H1 (cell line): Measurements from ENCODE around the gene GNAI1. TPM values are rescaled to one million over a fixed set of nuclear protein-coding genes. Genes with fewer than 3 reads are reported as not detected.

Source experiments
- CTCF ChIA-PET: fragments of 300-600 bp; sonication (Branson Sonifier 250); formaldehyde crosslinking; loops from one replicate; lab custom pipeline; 2021; ENCODE audit not compliant: partially characterized antibody; lab: Charles Lee
- POLR2A ChIA-PET: fragments of 300-600 bp; sonication (Branson Sonifier 250); formaldehyde crosslinking; loops from one replicate; lab custom pipeline; 2021; ENCODE audit warnings: inconsistent platforms; ENCODE audit not compliant: partially characterized antibody; lab: Charles Lee
- DNase-seq, 2 experiments: peaks; one replicate each; pipeline versions ENCODE4 v3.0.0 to v3.0.0-alpha.2; 2010 to 2022; ENCODE audit warnings: low spot score in 2 of 2, low read depth in 1 of 2, mixed read lengths in 1 of 2
- FAIRE-seq: peaks from 2 replicates; lab custom pipeline; 2011; peaks lifted over from hg19 to GRCh38; lab: Jason Lieb, UNC
- H2AFZ ChIP-seq: 2 replicates; pipeline ENCODE4 v1.8.1; 2012; ENCODE audit warnings: low read length, inconsistent platforms
- H2AK5ac ChIP-seq: 2 replicates; pipeline ENCODE4 v1.6.1; 2013; ENCODE audit warnings: low read depth, low read length
- H2BK120ac ChIP-seq: replicated peaks from 2 replicates; pipeline ENCODE3; 2013; ENCODE audit warnings: low read depth, low read length, inconsistent platforms
- H2BK12ac ChIP-seq: 2 replicates; pipeline ENCODE4 v1.6.1; 2013; ENCODE audit warnings: low read depth, low read length
- H2BK15ac ChIP-seq: 2 replicates; pipeline ENCODE4 v1.6.1; 2013; ENCODE audit warnings: low read length
- H2BK20ac ChIP-seq: 2 replicates; pipeline ENCODE4 v1.6.1; 2013; ENCODE audit warnings: low read length
- H2BK5ac ChIP-seq: 2 replicates; pipeline ENCODE4 v1.6.1; 2013; ENCODE audit warnings: low read depth, low read length
- H3K14ac ChIP-seq: 2 replicates; pipeline ENCODE4 v1.6.1; 2013; ENCODE audit warnings: inconsistent platforms; ENCODE audit not compliant: insufficient read length
- H3K18ac ChIP-seq: 2 replicates; pipeline ENCODE4 v1.6.1; 2013; ENCODE audit warnings: low read length; ENCODE audit errors: extremely low read depth
- H3K23ac ChIP-seq: 2 replicates; pipeline ENCODE4 v1.6.1; 2013; ENCODE audit warnings: inconsistent platforms; ENCODE audit not compliant: insufficient read length
- H3K23me2 ChIP-seq: 2 replicates; pipeline ENCODE4 v1.6.1; 2013; ENCODE audit warnings: low read depth, low read length
- H3K27ac ChIP-seq: 2 replicates; pipeline ENCODE4 v1.6.1; 2011; ENCODE audit warnings: low read depth, low read length, inconsistent platforms
- H3K27me3 ChIP-seq, 4 experiments: replicated peaks in 1 of 4; 1 replicate in 1 of 4; 2 replicates in 3 of 4; pipeline versions ENCODE4 v1.6.1 to v1.8.1; 2011 to 2013; ENCODE audit warnings: low read length in 3 of 4, mild to moderate bottlenecking in 3 of 4, inconsistent platforms in 2 of 4, mixed read lengths in 2 of 4, moderate library complexity in 1 of 4; ENCODE audit not compliant: control insufficient read depth in 3 of 4, insufficient read depth in 3 of 4; ENCODE audit errors: extremely low read depth in 1 of 4
- H3K36me3 ChIP-seq, 4 experiments: 2 replicates each; pipeline versions ENCODE4 v1.6.1 to v1.8.1; 2011 to 2013; ENCODE audit warnings: mild to moderate bottlenecking in 4 of 4, low read length in 3 of 4, moderate library complexity in 2 of 4, control low read depth in 1 of 4, inconsistent platforms in 1 of 4; ENCODE audit not compliant: insufficient read depth in 4 of 4, control insufficient read depth in 2 of 4
- H3K4ac ChIP-seq: replicated peaks from 2 replicates; pipeline ENCODE3; 2013; ENCODE audit warnings: low read length, low read depth, mixed read lengths, inconsistent platforms; ENCODE audit not compliant: insufficient read length
- H3K4me1 ChIP-seq, 4 experiments: replicated peaks in 1 of 4; 1 replicate in 1 of 4; 2 replicates in 3 of 4; pipeline versions ENCODE4 v1.6.1 to v1.8.1; 2011 to 2013; ENCODE audit warnings: low read length in 3 of 4, inconsistent platforms in 2 of 4, mixed read lengths in 1 of 4; ENCODE audit not compliant: insufficient read depth in 4 of 4, control insufficient read depth in 3 of 4
- H3K4me2 ChIP-seq, 2 experiments: 2 replicates each; pipeline versions ENCODE4 v1.6.1 to v1.8.1; 2011 to 2013; ENCODE audit warnings: low read depth in 2 of 2, low read length in 2 of 2, control low read depth in 1 of 2, inconsistent platforms in 1 of 2, mild to moderate bottlenecking in 1 of 2; ENCODE audit not compliant: insufficient read depth in 1 of 2
- H3K4me3 ChIP-seq, 4 experiments: fragments of 200-600, 300-600 bp in 1 of 4; sonication (generic), shearing (Covaris generic), sonication (Bioruptor Twin) in 1 of 4; 2 replicates each; pipeline versions ENCODE4 v1.5.1 to v1.8.1; 2011 to 2016; ENCODE audit warnings: low read length in 4 of 4, low read depth in 3 of 4, control low read depth in 2 of 4, inconsistent platforms in 2 of 4, mild to moderate bottlenecking in 2 of 4, mixed read lengths in 1 of 4, moderate library complexity in 1 of 4; ENCODE audit not compliant: insufficient read depth in 2 of 4; ENCODE audit errors: extremely low read depth in 1 of 4
- H3K56ac ChIP-seq: replicated peaks from 2 replicates; pipeline ENCODE3; 2013; ENCODE audit warnings: low read depth, mild to moderate bottlenecking, mixed read lengths, low read length, inconsistent platforms; ENCODE audit not compliant: insufficient read length
- H3K79me1 ChIP-seq: 2 replicates; pipeline ENCODE4 v1.6.1; 2013; ENCODE audit warnings: low read depth, low read length, control low read depth
- H3K79me2 ChIP-seq, 2 experiments: 2 replicates each; pipeline versions ENCODE4 v1.6.1 to v1.8.1; 2012 to 2013; ENCODE audit warnings: low read length in 2 of 2, mild to moderate bottlenecking in 2 of 2, inconsistent platforms in 1 of 2; ENCODE audit not compliant: insufficient read depth in 2 of 2, control insufficient read depth in 1 of 2
- H3K9ac ChIP-seq, 4 experiments: replicated peaks in 1 of 4; 1 replicate in 1 of 4; 2 replicates in 3 of 4; pipeline versions ENCODE4 v1.6.1 to v1.8.1; 2011 to 2013; ENCODE audit warnings: low read depth in 3 of 4, low read length in 3 of 4, control low read depth in 2 of 4, mild to moderate bottlenecking in 2 of 4, moderate library complexity in 2 of 4, inconsistent platforms in 1 of 4; ENCODE audit errors: extremely low read depth in 1 of 4
- H3K9me3 ChIP-seq, 2 experiments: 2 replicates each; pipeline versions ENCODE4 v1.6.1 to v1.8.1; 2012 to 2013; ENCODE audit warnings: mild to moderate bottlenecking in 2 of 2, moderate library complexity in 2 of 2, control low read depth in 1 of 2, inconsistent platforms in 1 of 2, low read depth in 1 of 2, low read length in 1 of 2, mixed read lengths in 1 of 2; ENCODE audit not compliant: insufficient read depth in 2 of 2
- H4K20me1 ChIP-seq, 2 experiments: replicated peaks in 1 of 2; 2 replicates each; pipeline versions ENCODE3 to v1.8.1; 2011 to 2013; ENCODE audit warnings: inconsistent platforms in 2 of 2, low read length in 2 of 2, mild to moderate bottlenecking in 1 of 2; ENCODE audit not compliant: insufficient read depth in 2 of 2, control insufficient read depth in 1 of 2
- H4K5ac ChIP-seq: 2 replicates; pipeline ENCODE4 v1.6.1; 2013; ENCODE audit warnings: low read length, low read depth, mixed read lengths, inconsistent platforms; ENCODE audit not compliant: insufficient read length
- H4K8ac ChIP-seq: 2 replicates; pipeline ENCODE4 v1.8.0; 2013; ENCODE audit warnings: mild to moderate bottlenecking, moderate library complexity, low read length, inconsistent platforms; ENCODE audit not compliant: insufficient read depth; ENCODE audit errors: extremely low read depth
- H4K91ac ChIP-seq: replicated peaks from 2 replicates; pipeline ENCODE3; 2013; ENCODE audit warnings: low read length, mixed read lengths, inconsistent platforms; ENCODE audit not compliant: insufficient read length
- ASH2L ChIP-seq: fragments of 200-600, 300-600 bp; sonication (generic); IDR thresholded peaks from one replicate; pipeline ENCODE4 v1.7.1; 2017; ENCODE audit warnings: low read length
- ATF2 ChIP-seq: IDR thresholded peaks from 2 replicates; pipeline ENCODE4 v1.6.1; 2012; ENCODE audit warnings: low read length, inconsistent platforms
- BACH1 ChIP-seq: IDR thresholded peaks from 2 replicates; pipeline ENCODE4 v1.6.1; 2012; ENCODE audit warnings: low read length, improper control_type of control experiment
- CBX8 ChIP-seq: fragments of 300-800, 300-1000 bp; sonication (generic); IDR thresholded peaks from 2 replicates; pipeline ENCODE4 v1.7.1; 2016; ENCODE audit warnings: low read depth, low read length, borderline replicate concordance
- CEBPB ChIP-seq: IDR thresholded peaks from 2 replicates; pipeline ENCODE4 v1.6.1; 2012; ENCODE audit warnings: low read depth, low read length
- HDAC2 ChIP-seq, 2 experiments: fragments of 300-600 bp in 1 of 2; sonication (generic) in 1 of 2; IDR thresholded peaks; 2 replicates each; pipeline ENCODE4 v1.6.1; 2011 to 2012; ENCODE audit warnings: low read depth in 2 of 2, low read length in 2 of 2, mild to moderate bottlenecking in 2 of 2, moderate library complexity in 2 of 2, borderline replicate concordance in 1 of 2, inconsistent platforms in 1 of 2
- KDM1A ChIP-seq: fragments of 200-600, 300-600 bp; sonication (generic); IDR thresholded peaks from 2 replicates; pipeline ENCODE4 v1.7.1; 2016; ENCODE audit warnings: mild to moderate bottlenecking, low read length, borderline replicate concordance
- KDM4A ChIP-seq: IDR thresholded peaks from one replicate; pipeline ENCODE4 v1.7.1; 2012; ENCODE audit warnings: low read depth, mild to moderate bottlenecking, moderate library complexity, low read length, inconsistent platforms; ENCODE audit not compliant: severe bottlenecking
- NRF1 ChIP-seq: IDR thresholded peaks from 2 replicates; pipeline ENCODE4 v1.6.1; 2011; ENCODE audit warnings: mild to moderate bottlenecking, low read depth, low read length, improper control_type of control experiment
- POU5F1 ChIP-seq: IDR thresholded peaks from 2 replicates; pipeline ENCODE4 v1.6.1; 2011; ENCODE audit warnings: low read depth, mild to moderate bottlenecking, low read length, moderate library complexity
- SIN3A ChIP-seq, 2 experiments: IDR thresholded peaks in 1 of 2; conservative IDR thresholded peaks in 1 of 2; 2 replicates each; pipeline ENCODE4 v1.6.1; 2011 to 2012; ENCODE audit warnings: low read length in 2 of 2, improper control_type of control experiment in 1 of 2, low read depth in 1 of 2, mild to moderate bottlenecking in 1 of 2
- SP4 ChIP-seq: IDR thresholded peaks from 2 replicates; pipeline ENCODE4 v1.6.1; 2012; ENCODE audit warnings: low read length, inconsistent platforms
- TEAD4 ChIP-seq: IDR thresholded peaks from 2 replicates; pipeline ENCODE4 v1.6.1; 2012; ENCODE audit warnings: low read depth, low read length, inconsistent platforms, mixed read lengths
- YY1 ChIP-seq: IDR thresholded peaks from 2 replicates; pipeline ENCODE4 v1.6.1; 2011; ENCODE audit warnings: low read depth, mild to moderate bottlenecking, low read length
- WGBS, 2 experiments: shearing (Covaris generic) in 1 of 2; methylation state at CpG; one replicate each; pipeline versions ENCODE4 v1.1.6 to v1.1.7; 2013 to 2015; ENCODE audit warnings: low lambda C conversion rate in 2 of 2, mixed read lengths in 2 of 2, inconsistent platforms in 1 of 2, low coverage in 1 of 2, missing lambda C conversion rate in 1 of 2; ENCODE audit not compliant: insufficient replicate concordance in 2 of 2, insufficient coverage in 1 of 2, insufficient read length in 1 of 2; ENCODE audit errors: extremely low coverage in 1 of 2, missing lambda C conversion rate in 1 of 2; 5-methylcytosine and 5-hydroxymethylcytosine counted together
- polyA plus RNA-seq, 7 experiments: library from polyadenylated mRNA; depleted of rRNA in 3 of 7; stranded (reverse) in 5 of 7; unstranded in 2 of 7; fragments of >200 nt in 5 of 7; fragments of 200-250 nt in 2 of 7; gene quantifications; 1 replicate in 5 of 7; 2 replicates in 1 of 7; 4 replicates in 1 of 7; pipeline versions ENCODE4 v1.2.1 to v1.2.3, GENCODE V29; 2011 to 2013; ENCODE audit warnings: missing spikeins in 2 of 7, mixed read lengths in 2 of 7
- total RNA-seq: library from RNA; stranded (reverse); fragmentation: NEBNext Ultra II Directional; extraction: Animal tissue kit (Norgen Biotek cat#: 25700); gene quantifications from 2 replicates; pipeline ENCODE4 v1.2.1, GENCODE V29; 2021

Gene GNAI1
- total and polyA plus RNA-seq, 2 of the 8 experiments (the other 6 are each of a cell fraction or from before 2014, with no cell fraction given): 8.0 to 29.5 TPM

GRCh38 chr7:80253653-80254052, 119.0 kb downstream of the GNAI1 start:
- no peaks in the 10 kb centered on the region for H3K9me3 ChIP-seq
- H3K4ac ChIP-seq: no peak overlapping the region
- WGBS, 2 experiments: 86% methylated on average over 2 of the region's 2 CpGs; no CpG with 5 or more reads in 1 of the 2 experiments
- H4K20me1 ChIP-seq: no peaks in the 10 kb centered on the region
- no peak overlapping the region for H3K14ac ChIP-seq
- H3K4me3 ChIP-seq: no peak overlapping the region
- no peak overlapping the region for H2BK120ac ChIP-seq
- H3K79me1 ChIP-seq: no peaks in the 10 kb centered on the region
- H3K27me3 ChIP-seq: no peaks in the 10 kb centered on the region
- H3K9ac ChIP-seq: no peak overlapping the region
- no peak overlapping the region for H2BK5ac ChIP-seq
- no peak overlapping the region for H3K23ac ChIP-seq
- H4K5ac ChIP-seq: no peak overlapping the region
- H3K4me2 ChIP-seq: no peak overlapping the region
- no peak overlapping the region for H4K91ac ChIP-seq
- no peak overlapping the region for H3K27ac ChIP-seq
- H4K8ac ChIP-seq: no peak overlapping the region
- H2BK15ac ChIP-seq: no peak overlapping the region
- no peak overlapping the region for H3K18ac ChIP-seq
- H3K79me2 ChIP-seq: no peaks in the 10 kb centered on the region
- no peak for FAIRE-seq
- no peak overlapping the region for H2BK20ac ChIP-seq
- H2AK5ac ChIP-seq: no peak overlapping the region
- no peaks in the 10 kb centered on the region for H3K23me2 ChIP-seq
- H3K36me3 ChIP-seq: no peaks in the 10 kb centered on the region
- no peak for DNase-seq
- no peak overlapping the region for H2BK12ac ChIP-seq
- H3K56ac ChIP-seq: no peak overlapping the region
- no peaks in the 10 kb centered on the region for H3K4me1 ChIP-seq
- H2AFZ ChIP-seq: no peak overlapping the region
- POLR2A ChIA-PET: no interaction called here
- CTCF ChIA-PET: no interaction called here
- TF ChIP-seq ASH2L (no peak), NRF1 (no peak), CEBPB (no peak), POU5F1 (no peak), SIN3A (conservative IDR thresholded peaks at IDR 0.05 in 1 of 2, IDR thresholded peaks at IDR 0.05 in 1 of 2; ENCODE audit: low read depth in 1 of 2, low read length in 2 of 2) (no peak), YY1 (no peak), TEAD4 (no peak), KDM1A (no peak), SP4 (no peak), KDM4A (no peak), ATF2 (no peak), BACH1 (no peak), HDAC2 (IDR thresholded peaks at IDR 0.05; ENCODE audit: borderline replicate concordance in 1 of 2, low read depth in 2 of 2, low read length in 2 of 2) (no peak), CBX8 (no peak)
